Stimulated activated CD8-positive, alpha-beta memory T cell treated with anti-CD3 and anti-CD28 coated beads, Interleukin-7, amount 100 ng/mL, for 1 hour (primary cell): ENCODE measurements around the gene RESP18.
"Not testable (repeated sequence)": the region's sequence is repeated elsewhere in the genome, so short reads cannot be mapped to it uniquely, and the experiment has no call there.

Source experiments
- DNase-seq, 2 donors: peaks; one replicate each; pipeline ENCODE4 v3.0.0-alpha.2; 2020; ENCODE audit warnings: low read depth in 2 of 2

The RESP18 gene

GRCh38 chr2:219325657-219326315 is 6.8 kb downstream of the RESP18 start:
- no peak for DNase-seq

GRCh38 chr2:219325136-219325535 is 7.4 kb downstream of the RESP18 start:
- no peak for DNase-seq

- DNase-seq: no peak
These were observed 9.1 kb downstream of the RESP18 start for GRCh38 chr2:219323434-219323833.

GRCh38 chr2:219314804-219315468 is 17.6 kb downstream of the RESP18 start:
- no peak for DNase-seq

- DNase-seq: not testable (repeated sequence)
These were observed 19.8 kb downstream of the RESP18 start for GRCh38 chr2:219312683-219313263.

GRCh38 chr2:219309278-219309677 is 23.3 kb downstream of the RESP18 start, which contains the start of gene PTPRN:
Gene PTPRN (minus strand): TSS chr2:219309401. CDS start chr2:219309332, 69 bp downstream.
- no peak for DNase-seq

- DNase-seq: peak; percentile 18 to 32
These were observed 24.1 kb downstream of the RESP18 start for GRCh38 chr2:219308142-219309101.

- no peak for DNase-seq
These were observed 26.5 kb downstream of the RESP18 start for GRCh38 chr2:219306047-219306446.

GRCh38 chr2:219304223-219304622 is 28.3 kb downstream of the RESP18 start:
- DNase-seq: no peak

- no peak for DNase-seq
These were observed 30.1 kb downstream of the RESP18 start for GRCh38 chr2:219302412-219302968.

GRCh38 chr2:219300022-219300421 is 32.5 kb downstream of the RESP18 start:
- DNase-seq: no peak

- no peak for DNase-seq
These were observed 33.2 kb downstream of the RESP18 start for GRCh38 chr2:219299372-219299760.

GRCh38 chr2:219298759-219299371 is 33.7 kb downstream of the RESP18 start:
- peak; percentile 80 to 82 for DNase-seq

GRCh38 chr2:219297766-219298456 is 34.6 kb downstream of the RESP18 start:
- DNase-seq: no peak

GRCh38 chr2:219296631-219297391 is 35.7 kb downstream of the RESP18 start:
- DNase-seq: no peak

- no peak for DNase-seq
These were observed 36.4 kb downstream of the RESP18 start for GRCh38 chr2:219296142-219296541.

GRCh38 chr2:219294356-219295351 is 37.9 kb downstream of the RESP18 start:
- DNase-seq: peak; percentile 73 to 82

- DNase-seq: no peak
These were observed 38.8 kb downstream of the RESP18 start for GRCh38 chr2:219293736-219294231.
